ENCODE results near the gene PPP6R3.

PPP6R3 gene

DNA sequence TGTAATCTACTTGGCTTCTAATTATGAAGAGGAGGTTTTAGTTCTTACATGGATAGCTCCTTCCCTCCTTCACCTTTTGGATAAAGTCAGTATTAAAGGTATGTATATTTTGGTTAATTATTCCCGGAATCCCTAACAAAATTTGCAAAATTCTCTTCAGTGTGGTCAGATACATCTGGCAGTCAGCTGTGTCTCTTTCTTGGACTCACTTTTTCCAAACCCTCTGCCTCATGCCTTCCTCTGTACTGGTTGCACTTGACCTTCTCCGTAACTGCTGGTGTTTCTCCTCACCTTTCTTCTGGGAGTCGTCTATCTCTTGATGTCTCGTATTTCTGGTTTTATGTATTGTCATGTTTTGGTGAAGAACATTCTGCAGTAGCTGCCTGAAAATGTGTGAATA lies 62.5 kb downstream of the PPP6R3 start:
- DNase-seq (ENCODE audit: low read depth), result no peak
- TF ChIP-seq, protein P1, sequence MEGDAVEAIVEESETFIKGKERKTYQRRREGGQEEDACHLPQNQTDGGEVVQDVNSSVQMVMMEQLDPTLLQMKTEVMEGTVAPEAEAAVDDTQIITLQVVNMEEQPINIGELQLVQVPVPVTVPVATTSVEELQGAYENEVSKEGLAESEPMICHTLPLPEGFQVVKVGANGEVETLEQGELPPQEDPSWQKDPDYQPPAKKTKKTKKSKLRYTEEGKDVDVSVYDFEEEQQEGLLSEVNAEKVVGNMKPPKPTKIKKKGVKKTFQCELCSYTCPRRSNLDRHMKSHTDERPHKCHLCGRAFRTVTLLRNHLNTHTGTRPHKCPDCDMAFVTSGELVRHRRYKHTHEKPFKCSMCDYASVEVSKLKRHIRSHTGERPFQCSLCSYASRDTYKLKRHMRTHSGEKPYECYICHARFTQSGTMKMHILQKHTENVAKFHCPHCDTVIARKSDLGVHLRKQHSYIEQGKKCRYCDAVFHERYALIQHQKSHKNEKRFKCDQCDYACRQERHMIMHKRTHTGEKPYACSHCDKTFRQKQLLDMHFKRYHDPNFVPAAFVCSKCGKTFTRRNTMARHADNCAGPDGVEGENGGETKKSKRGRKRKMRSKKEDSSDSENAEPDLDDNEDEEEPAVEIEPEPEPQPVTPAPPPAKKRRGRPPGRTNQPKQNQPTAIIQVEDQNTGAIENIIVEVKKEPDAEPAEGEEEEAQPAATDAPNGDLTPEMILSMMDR (IDR thresholded peaks at IDR 0.05; ENCODE audit: low read depth, low read length), result no peak
- no peak for TF ChIP-seq MAX (IDR thresholded peaks at IDR 0.05; ENCODE audit: low read depth, low read length)
- TF ChIP-seq MYC (IDR thresholded peaks at IDR 0.05; ENCODE audit: low read depth, low read length), result no peak
- TF ChIP-seq POLR2A (IDR thresholded peaks at IDR 0.05; ENCODE audit: extremely low read depth, insufficient read length), result no peak
- no peak overlapping the region for H3K4me3 ChIP-seq (ENCODE audit: low read depth, low read length)

DNA sequence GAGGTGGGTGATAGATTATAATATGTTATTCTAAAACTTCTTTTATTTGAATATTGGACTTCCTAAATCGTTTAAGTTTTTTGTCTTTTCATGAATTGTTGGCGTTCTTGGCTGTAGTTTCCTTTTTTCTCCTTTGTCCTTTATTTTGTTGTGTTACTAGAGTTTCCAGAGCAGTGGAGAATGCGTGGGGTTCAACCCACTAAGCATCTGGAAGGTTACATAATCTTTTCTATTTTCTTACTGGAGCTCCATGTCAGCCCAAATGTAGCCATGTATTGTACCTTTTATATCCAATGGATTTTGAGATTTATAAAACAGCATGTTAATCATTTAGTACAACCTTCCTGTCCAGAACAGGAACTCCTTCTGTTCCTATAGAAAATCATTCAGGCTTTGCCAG lies 63.2 kb downstream of the PPP6R3 start:
- H3K4me3 ChIP-seq (ENCODE audit: low read depth, low read length), result no peak overlapping the region
- no peak for DNase-seq (ENCODE audit: low read depth)
- no peak for TF ChIP-seq POLR2A (IDR thresholded peaks at IDR 0.05; ENCODE audit: extremely low read depth, insufficient read length)
- TF ChIP-seq MAX (IDR thresholded peaks at IDR 0.05; ENCODE audit: low read depth, low read length), result no peak
- TF ChIP-seq MYC (IDR thresholded peaks at IDR 0.05; ENCODE audit: low read depth, low read length), result no peak
- TF ChIP-seq, protein P1 (IDR thresholded peaks at IDR 0.05; ENCODE audit: low read depth, low read length), result no peak

DNA sequence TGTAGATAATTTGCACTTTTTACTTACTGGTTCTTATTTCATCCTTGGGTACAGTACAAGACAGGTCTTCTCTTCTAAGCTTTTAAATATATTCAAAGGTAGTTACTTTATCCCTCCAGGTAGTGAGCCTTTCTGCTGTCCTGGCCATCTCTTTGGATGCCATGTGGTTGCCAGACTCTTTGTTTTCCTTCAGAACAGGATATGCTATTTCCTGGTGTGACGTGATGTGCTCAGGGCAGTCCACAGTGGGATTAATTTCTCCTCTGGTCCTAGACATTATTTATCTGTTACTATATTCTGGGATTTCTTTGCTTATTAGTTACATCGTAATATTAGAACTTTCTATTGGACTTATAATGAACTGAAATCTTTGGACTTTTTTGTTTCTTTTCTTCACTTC lies 63.7 kb downstream of the PPP6R3 start:
- TF ChIP-seq POLR2A (IDR thresholded peaks at IDR 0.05; ENCODE audit: extremely low read depth, insufficient read length), result no peak
- TF ChIP-seq MAX (IDR thresholded peaks at IDR 0.05; ENCODE audit: low read depth, low read length), result no peak
- TF ChIP-seq, protein P1 (IDR thresholded peaks at IDR 0.05; ENCODE audit: low read depth, low read length), result no peak
- TF ChIP-seq MYC (IDR thresholded peaks at IDR 0.05; ENCODE audit: low read depth, low read length), result no peak
- no peak overlapping the region for H3K4me3 ChIP-seq (ENCODE audit: low read depth, low read length)
- DNase-seq (ENCODE audit: low read depth), result no peak

DNA sequence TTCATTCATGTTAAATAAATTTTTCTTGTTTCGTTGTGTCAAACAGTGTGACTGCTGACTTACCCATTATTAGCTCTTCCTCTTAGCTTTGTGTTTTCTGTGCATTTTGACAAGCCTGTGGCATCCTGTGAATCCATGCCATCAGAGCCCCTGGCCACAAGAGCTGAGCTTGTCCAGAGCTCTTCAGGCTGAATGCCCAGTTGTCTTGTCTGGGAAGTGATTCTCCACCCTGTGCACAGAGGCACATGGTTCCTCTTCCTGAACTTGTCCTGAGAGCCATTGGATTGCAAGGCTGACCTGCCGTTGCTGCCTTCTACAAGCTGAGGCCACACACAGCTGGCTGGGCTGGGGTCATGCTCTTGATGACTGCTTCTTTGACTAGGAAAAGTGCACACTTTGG lies 64.1 kb downstream of the PPP6R3 start:
- TF ChIP-seq MAX (IDR thresholded peaks at IDR 0.05; ENCODE audit: low read depth, low read length) (no peak), MYC (IDR thresholded peaks at IDR 0.05; ENCODE audit: low read depth, low read length) (no peak), POLR2A (IDR thresholded peaks at IDR 0.05; ENCODE audit: extremely low read depth, insufficient read length) (no peak)
- TF ChIP-seq, protein P1 (IDR thresholded peaks at IDR 0.05; ENCODE audit: low read depth, low read length), result no peak

GRCh38 chr11:68525336-68525735 lies 64.8 kb downstream of the PPP6R3 start:
- TF ChIP-seq POLR2A (IDR thresholded peaks at IDR 0.05; ENCODE audit: extremely low read depth, insufficient read length), result no peak
- TF ChIP-seq MAX (IDR thresholded peaks at IDR 0.05; ENCODE audit: low read depth, low read length), result no peak
- TF ChIP-seq MYC (IDR thresholded peaks at IDR 0.05; ENCODE audit: low read depth, low read length), result no peak
- TF ChIP-seq, protein P1 (IDR thresholded peaks at IDR 0.05; ENCODE audit: low read depth, low read length), result no peak
- no peak for DNase-seq (ENCODE audit: low read depth)

More for the DNA sequence above, 64.1 kb downstream of the PPP6R3 start:
- no peak overlapping the region for H3K4me3 ChIP-seq (ENCODE audit: low read depth, low read length)
- DNase-seq (ENCODE audit: low read depth), result no peak

DNA sequence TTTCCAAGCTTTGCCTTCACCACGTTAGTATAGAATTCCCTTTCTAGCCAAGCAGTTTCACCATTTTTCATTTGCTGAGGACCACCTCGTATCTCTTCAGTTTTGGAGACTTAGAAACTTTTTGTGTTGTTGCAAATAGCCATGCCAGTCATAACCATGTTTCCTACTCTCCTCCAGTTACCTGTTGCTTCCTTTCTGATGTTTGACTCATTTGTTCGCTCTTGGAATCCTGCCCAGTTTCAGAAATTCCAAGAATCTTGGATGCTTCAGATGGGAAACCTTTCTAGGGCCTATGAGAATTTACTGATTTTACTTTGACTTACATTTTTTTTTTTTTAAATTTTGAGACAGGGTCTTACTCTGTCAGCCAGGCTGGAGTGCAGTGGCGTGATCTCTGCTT lies 65.4 kb downstream of the PPP6R3 start:
- no peak for DNase-seq (ENCODE audit: low read depth)

More at GRCh38 chr11:68525336-68525735, 64.8 kb downstream of the PPP6R3 start:
- H3K4me3 ChIP-seq (ENCODE audit: low read depth, low read length), result no peak overlapping the region

More for the DNA sequence above, 65.4 kb downstream of the PPP6R3 start:
- H3K4me3 ChIP-seq (ENCODE audit: low read depth, low read length), result no peak overlapping the region
- TF ChIP-seq POLR2A (IDR thresholded peaks at IDR 0.05; ENCODE audit: extremely low read depth, insufficient read length), result no peak
- no peak for TF ChIP-seq MYC (IDR thresholded peaks at IDR 0.05; ENCODE audit: low read depth, low read length)
- TF ChIP-seq, protein P1 (IDR thresholded peaks at IDR 0.05; ENCODE audit: low read depth, low read length), result no peak
- TF ChIP-seq MAX (IDR thresholded peaks at IDR 0.05; ENCODE audit: low read depth, low read length), result no peak
